Measurements from ENCODE around the gene UBE2E3. TPM values are rescaled to one million over a fixed set of nuclear protein-coding genes. Genes with fewer than 3 reads are reported as not detected.
A peak's percentile ranks its signal among the peaks of the same experiment; 100 is the strongest.
"Not testable (repeated sequence)": the region's sequence is repeated elsewhere in the genome, so short reads cannot be mapped to it uniquely, and the experiment has no call there.

The UBE2E3 gene
- total RNA-seq (10 to 100 TPM; 50.7 to 56.2 TPM), polyA plus RNA-seq (10 to 100 TPM; 52.3 to 66.6 TPM)
- long read RNA-seq, donor 1, transcript UBE2E3-202 (6 exons, 1,570 nt): major isoform, 56 of 88 reads
- long read RNA-seq, donor 1, partial matches to known transcripts: 25 of 88 reads
- long read RNA-seq, donor 1, other reads (novel, unspliced or antisense): 6 of 88 reads
- long read RNA-seq, donor 2, transcript UBE2E3-202 (6 exons, 1,570 nt): major isoform, 30 of 43 reads
- long read RNA-seq, donor 2, partial matches to known transcripts: 5 of 43 reads
- long read RNA-seq, donor 2, other reads (novel, unspliced or antisense): 7 of 43 reads

GRCh38 chr2:180980106-180980942, at the start of gene UBE2E3:
Gene UBE2E3, plus strand, starts transcription at chr2:180980605. Its CDS starts 1,438 bp downstream, at chr2:180982043.
- Histone ChIP-seq H3K4me3 (ENCODE audit: low read length in 2 of 2) (peak within 1 kb of the TSS; percentile 100), H3K9me3 (ENCODE audit: control insufficient read depth, low read length) (no peaks in the 10 kb centered on the region), H3K4me1 (ENCODE audit: control insufficient read depth in 1 of 2, insufficient read depth in 2 of 2, low read length in 2 of 2) (peaks cover 0 to 2% of the 10 kb centered on the region in 2 donors), H3K27me3 (ENCODE audit: control insufficient read depth in 1 of 2, insufficient read depth in 2 of 2, low read length in 1 of 2) (no peaks in the 10 kb centered on the region), H3K27ac (ENCODE audit: low read depth in 1 of 2, low read length in 2 of 2) (peak within 1 kb of the TSS; percentile 85 to 95), H3K36me3 (ENCODE audit: control insufficient read depth in 1 of 2, insufficient read depth in 2 of 2, low read length in 1 of 2) (no peaks in the 10 kb centered on the region)
- intact Hi-C loops (cut with DNase I): no loop called here
- DNase-seq: peak; percentile 87 to 93
- WGBS, 2 donors: 1% methylated on average over 55 to 106 of the region's 106 CpGs
- peak; percentile 92 for ATAC-seq (ENCODE audit: low FRiP score)

GRCh38 chr2:180931841-180932240, 48.6 kb upstream of the UBE2E3 start:
- Histone ChIP-seq H3K9me3 (ENCODE audit: control insufficient read depth, low read length) (no peaks in the 10 kb centered on the region), H3K27me3 (ENCODE audit: control insufficient read depth in 1 of 2, insufficient read depth in 2 of 2, low read length in 1 of 2) (no peaks in the 10 kb centered on the region), H3K4me3 (ENCODE audit: low read length in 2 of 2) (no peak overlapping the region), H3K27ac (ENCODE audit: low read depth in 1 of 2, low read length in 2 of 2) (no peak overlapping the region), H3K36me3 (ENCODE audit: control insufficient read depth in 1 of 2, insufficient read depth in 2 of 2, low read length in 1 of 2) (no peaks in the 10 kb centered on the region), H3K4me1 (ENCODE audit: control insufficient read depth in 1 of 2, insufficient read depth in 2 of 2, low read length in 2 of 2) (peaks cover 0 to 2% of the 10 kb centered on the region in 2 donors)
- intact Hi-C loops (cut with DNase I): no loop called here
- DNase-seq (no peak), ATAC-seq (ENCODE audit: low FRiP score) (no peak)

- ATAC-seq (ENCODE audit: low FRiP score): no peak
- Histone ChIP-seq H3K27ac (ENCODE audit: low read depth in 1 of 2, low read length in 2 of 2) (no peak overlapping the region), H3K4me1 (ENCODE audit: control insufficient read depth in 1 of 2, insufficient read depth in 2 of 2, low read length in 2 of 2) (peaks cover 0 to 2% of the 10 kb centered on the region in 2 donors), H3K36me3 (ENCODE audit: control insufficient read depth in 1 of 2, insufficient read depth in 2 of 2, low read length in 1 of 2) (no peaks in the 10 kb centered on the region), H3K27me3 (ENCODE audit: control insufficient read depth in 1 of 2, insufficient read depth in 2 of 2, low read length in 1 of 2) (no peaks in the 10 kb centered on the region), H3K9me3 (ENCODE audit: control insufficient read depth, low read length) (no peaks in the 10 kb centered on the region), H3K4me3 (ENCODE audit: low read length in 2 of 2) (no peak overlapping the region)
- 89 to 98% methylated on average over 1 of the region's 1 CpG for WGBS, 2 donors
- no peak for DNase-seq
- intact Hi-C loops (cut with DNase I): no loop called here
Observed at GRCh38 chr2:180933332-180933731, 47.1 kb upstream of the UBE2E3 start.

- no peaks in the 10 kb centered on the region for H3K27me3 ChIP-seq (ENCODE audit: control insufficient read depth in 1 of 2, insufficient read depth in 2 of 2, low read length in 1 of 2)
- no peak for ATAC-seq (ENCODE audit: low FRiP score)
- no peaks in the 10 kb centered on the region for H3K9me3 ChIP-seq (ENCODE audit: control insufficient read depth, low read length)
- H3K4me1 ChIP-seq (ENCODE audit: control insufficient read depth in 1 of 2, insufficient read depth in 2 of 2, low read length in 2 of 2): peaks cover 0 to 2% of the 10 kb centered on the region in 2 donors
- intact Hi-C loops (cut with DNase I): no loop called here
- no peak overlapping the region for H3K4me3 ChIP-seq (ENCODE audit: low read length in 2 of 2)
- H3K27ac ChIP-seq (ENCODE audit: low read depth in 1 of 2, low read length in 2 of 2): no peak overlapping the region
- WGBS, 2 donors: 5 to 10% methylated on average over 1 of the region's 1 CpG
- DNase-seq: no peak
- no peaks in the 10 kb centered on the region for H3K36me3 ChIP-seq (ENCODE audit: control insufficient read depth in 1 of 2, insufficient read depth in 2 of 2, low read length in 1 of 2)
Observed at GRCh38 chr2:180934911-180935310, 45.5 kb upstream of the UBE2E3 start.

- H3K27me3 ChIP-seq (ENCODE audit: control insufficient read depth in 1 of 2, insufficient read depth in 2 of 2, low read length in 1 of 2); H3K4me3 ChIP-seq (ENCODE audit: low read length in 2 of 2); ATAC-seq (ENCODE audit: low FRiP score); H3K9me3 ChIP-seq (ENCODE audit: control insufficient read depth, low read length); H3K36me3 ChIP-seq (ENCODE audit: control insufficient read depth in 1 of 2, insufficient read depth in 2 of 2, low read length in 1 of 2); H3K4me1 ChIP-seq (ENCODE audit: control insufficient read depth in 1 of 2, insufficient read depth in 2 of 2, low read length in 2 of 2); intact Hi-C loops (cut with DNase I); DNase-seq; H3K27ac ChIP-seq (ENCODE audit: low read depth in 1 of 2, low read length in 2 of 2): not testable (repeated sequence)
- 84 to 89% methylated on average over 3 of the region's 3 CpGs for WGBS, 2 donors
Observed at GRCh38 chr2:180937480-180937879, 42.9 kb upstream of the UBE2E3 start.

- ATAC-seq (ENCODE audit: low FRiP score): no peak
- Histone ChIP-seq H3K9me3 (ENCODE audit: control insufficient read depth, low read length) (no peaks in the 10 kb centered on the region), H3K36me3 (ENCODE audit: control insufficient read depth in 1 of 2, insufficient read depth in 2 of 2, low read length in 1 of 2) (no peaks in the 10 kb centered on the region), H3K4me1 (ENCODE audit: control insufficient read depth in 1 of 2, insufficient read depth in 2 of 2, low read length in 2 of 2) (peaks cover 0 to 2% of the 10 kb centered on the region in 2 donors), H3K27ac (ENCODE audit: low read depth in 1 of 2, low read length in 2 of 2) (no peak overlapping the region), H3K27me3 (ENCODE audit: control insufficient read depth in 1 of 2, insufficient read depth in 2 of 2, low read length in 1 of 2) (peaks cover 0 to 1% of the 10 kb centered on the region in 2 donors), H3K4me3 (ENCODE audit: low read length in 2 of 2) (no peak overlapping the region)
- intact Hi-C loops (cut with DNase I): no loop called here
- no peak for DNase-seq
Observed at GRCh38 chr2:180938451-180938850, 42.0 kb upstream of the UBE2E3 start.

- no peaks in the 10 kb centered on the region for H3K36me3 ChIP-seq (ENCODE audit: control insufficient read depth in 1 of 2, insufficient read depth in 2 of 2, low read length in 1 of 2)
- H3K9me3 ChIP-seq (ENCODE audit: control insufficient read depth, low read length): no peaks in the 10 kb centered on the region
- no peak for DNase-seq
- H3K27me3 ChIP-seq (ENCODE audit: control insufficient read depth in 1 of 2, insufficient read depth in 2 of 2, low read length in 1 of 2): peaks cover 0 to 1% of the 10 kb centered on the region in 2 donors
- WGBS, 2 donors: 84 to 88% methylated on average over 1 of the region's 1 CpG
- no peak for ATAC-seq (ENCODE audit: low FRiP score)
- intact Hi-C loops (cut with DNase I): no loop called here
- no peak overlapping the region for H3K27ac ChIP-seq (ENCODE audit: low read depth in 1 of 2, low read length in 2 of 2)
- no peaks in the 10 kb centered on the region for H3K4me1 ChIP-seq (ENCODE audit: control insufficient read depth in 1 of 2, insufficient read depth in 2 of 2, low read length in 2 of 2)
- no peak overlapping the region for H3K4me3 ChIP-seq (ENCODE audit: low read length in 2 of 2)
Observed at GRCh38 chr2:180943275-180943674, 37.1 kb upstream of the UBE2E3 start.

- Histone ChIP-seq H3K4me3 (ENCODE audit: low read length in 2 of 2) (no peak overlapping the region), H3K4me1 (ENCODE audit: control insufficient read depth in 1 of 2, insufficient read depth in 2 of 2, low read length in 2 of 2) (no peaks in the 10 kb centered on the region), H3K27me3 (ENCODE audit: control insufficient read depth in 1 of 2, insufficient read depth in 2 of 2, low read length in 1 of 2) (peaks cover 0 to 1% of the 10 kb centered on the region in 2 donors), H3K36me3 (ENCODE audit: control insufficient read depth in 1 of 2, insufficient read depth in 2 of 2, low read length in 1 of 2) (no peaks in the 10 kb centered on the region), H3K9me3 (ENCODE audit: control insufficient read depth, low read length) (no peaks in the 10 kb centered on the region), H3K27ac (ENCODE audit: low read depth in 1 of 2, low read length in 2 of 2) (no peak overlapping the region)
- DNase-seq (no peak), ATAC-seq (ENCODE audit: low FRiP score) (no peak)
- intact Hi-C loops (cut with DNase I): no loop called here
- 80 to 81% methylated on average over 3 of the region's 3 CpGs for WGBS, 2 donors
Observed at GRCh38 chr2:180944372-180944771, 36.0 kb upstream of the UBE2E3 start.

Measured in aorta (tissue), 5 donors.